ENCODE results near the gene ZNF878. TPM values are rescaled to one million over a fixed set of nuclear protein-coding genes. Genes with fewer than 3 reads are reported as not detected.

The ZNF878 gene
- total RNA-seq, 1 donor from 2014 or later = not detected

- H3K9me3 ChIP-seq = peaks cover 38% of the 10 kb centered on the region
- DNase-seq = no peak
- no peaks in the 10 kb centered on the region for H3K27me3 ChIP-seq
- intact Hi-C loops (cut with DNase I) = no loop called here
- no peaks in the 10 kb centered on the region for H3K4me1 ChIP-seq
- peaks cover 25% of the 10 kb centered on the region for H3K36me3 ChIP-seq
- H3K27ac ChIP-seq = no peak overlapping the region
- no peak overlapping the region for H3K4me3 ChIP-seq
- TF ChIP-seq CTCF (IDR thresholded peaks at IDR 0.05) = no peak
- no peak for ATAC-seq
These were observed 37.0 kb downstream of the ZNF878 start for GRCh38 chr19:12015753-12016116.

- TF ChIP-seq CTCF (IDR thresholded peaks at IDR 0.05) = no peak
- peaks cover 25% of the 10 kb centered on the region for H3K36me3 ChIP-seq
- no peak for DNase-seq
- no peaks in the 10 kb centered on the region for H3K27me3 ChIP-seq
- H3K4me1 ChIP-seq = no peaks in the 10 kb centered on the region
- H3K9me3 ChIP-seq = peaks cover 38% of the 10 kb centered on the region
- no peak for ATAC-seq
- no peak overlapping the region for H3K4me3 ChIP-seq
- no peak overlapping the region for H3K27ac ChIP-seq
- intact Hi-C loops (cut with DNase I) = no loop called here
These were observed 37.6 kb downstream of the ZNF878 start for GRCh38 chr19:12015015-12015752.

GRCh38 chr19:12000152-12000981, 52.4 kb downstream of the ZNF878 start:
- intact Hi-C loops (cut with DNase I) = no loop called here

GRCh38 chr19:11995174-11995573, 57.6 kb downstream of the ZNF878 start:
- Histone ChIP-seq H3K4me3 (no peak overlapping the region), H3K27ac (no peak overlapping the region)
- no peak for ATAC-seq

More at GRCh38 chr19:12000152-12000981, 52.4 kb downstream of the ZNF878 start:
- H3K27me3 ChIP-seq = no peaks in the 10 kb centered on the region
- no peaks in the 10 kb centered on the region for H3K4me1 ChIP-seq
- peaks cover 10% of the 10 kb centered on the region for H3K36me3 ChIP-seq
- no peak for TF ChIP-seq CTCF (IDR thresholded peaks at IDR 0.05)
- H3K9me3 ChIP-seq = no peaks in the 10 kb centered on the region
- ATAC-seq = no peak
- DNase-seq = no peak
- no peak overlapping the region for H3K27ac ChIP-seq
- no peak overlapping the region for H3K4me3 ChIP-seq

More at GRCh38 chr19:11995174-11995573, 57.6 kb downstream of the ZNF878 start:
- Histone ChIP-seq H3K4me1 (no peaks in the 10 kb centered on the region), H3K9me3 (no peaks in the 10 kb centered on the region), H3K27me3 (no peaks in the 10 kb centered on the region), H3K36me3 (no peaks in the 10 kb centered on the region)
- no peak for DNase-seq
- TF ChIP-seq CTCF (IDR thresholded peaks at IDR 0.05) = no peak
- intact Hi-C loops (cut with DNase I) = no loop called here

Other genes with a start within 250 kb of the ZNF878 start
- 12.4 TPM for gene ZNF440, start 238.7 kb downstream of the ZNF878 start, total RNA-seq
- 9.4 TPM for gene ZNF439, start 204.2 kb downstream of the ZNF878 start, total RNA-seq
- 12.2 TPM for gene ZNF69, start 165.2 kb downstream of the ZNF878 start, total RNA-seq
- 10.9 TPM for gene ZNF700, start 127.9 kb downstream of the ZNF878 start, total RNA-seq
- 5.2 TPM for gene ZNF763, start 87.9 kb downstream of the ZNF878 start, total RNA-seq
- gene ZNF433, start 17.3 kb downstream of the ZNF878 start, total RNA-seq = 5.1 TPM
- gene ZNF844, start 11.8 kb upstream of the ZNF878 start, total RNA-seq = 12.0 TPM
- 3.3 TPM for gene ZNF20, start 87.4 kb upstream of the ZNF878 start, total RNA-seq
- 8.5 TPM for gene ZNF625, start 103.8 kb upstream of the ZNF878 start, total RNA-seq
- 14.4 TPM for gene ZNF136, start 110.1 kb upstream of the ZNF878 start, total RNA-seq
- gene ZNF44, start 241.9 kb upstream of the ZNF878 start, total RNA-seq = 12.6 TPM

Measured in upper lobe of right lung (tissue), 1 donor.